Endodermal cell (in vitro differentiated cells): Measurements from ENCODE around the gene MGAT5. TPM values are rescaled to one million over a fixed set of nuclear protein-coding genes. Genes with fewer than 3 reads are reported as not detected.

Experiments used
- DNase-seq: peaks from one replicate; pipeline ENCODE4 v3.0.0-alpha.2; 2017
- H3K27ac ChIP-seq: 2 replicates; pipeline ENCODE4 v1.5.1; 2013; ENCODE audit warnings: mild to moderate bottlenecking, low read depth, low read length, moderate library complexity
- H3K27me3 ChIP-seq: 2 replicates; pipeline ENCODE4 v1.6.1; 2013; ENCODE audit warnings: mild to moderate bottlenecking, low read length, moderate library complexity; ENCODE audit not compliant: insufficient read depth, control insufficient read depth, poor library complexity, severe bottlenecking
- H3K36me3 ChIP-seq: 2 replicates; pipeline ENCODE4 v1.7.0; 2013; ENCODE audit warnings: mild to moderate bottlenecking, low read length, moderate library complexity; ENCODE audit not compliant: control insufficient read depth, insufficient read depth
- H3K4me1 ChIP-seq: one replicate; pipeline ENCODE4 v1.7.0; 2013; ENCODE audit warnings: low read length; ENCODE audit not compliant: control insufficient read depth, insufficient read depth
- H3K4me3 ChIP-seq: 2 replicates; pipeline ENCODE4 v1.5.1; 2013; ENCODE audit warnings: mild to moderate bottlenecking, low read length, moderate library complexity
- H3K9ac ChIP-seq: 2 replicates; pipeline ENCODE4 v1.6.1; 2013; ENCODE audit warnings: mild to moderate bottlenecking, low read length, moderate library complexity; ENCODE audit not compliant: poor library complexity, severe bottlenecking; ENCODE audit errors: extremely low read depth
- H3K9me3 ChIP-seq: 2 replicates; pipeline ENCODE4 v1.6.1; 2013; ENCODE audit warnings: mild to moderate bottlenecking, low read length, moderate library complexity; ENCODE audit not compliant: control insufficient read depth
- H3K27ac Mint-ChIP-seq: 2 replicates; pipeline ENCODE4 v1.8.0; 2020; ENCODE audit warnings: mixed read lengths
- H3K27me3 Mint-ChIP-seq: 2 replicates; pipeline ENCODE4 v1.8.0; 2021; ENCODE audit warnings: mild to moderate bottlenecking, mixed read lengths; ENCODE audit not compliant: insufficient read depth
- H3K36me3 Mint-ChIP-seq: 2 replicates; pipeline ENCODE4 v1.8.0; 2020; ENCODE audit warnings: low read depth, mixed read lengths
- H3K4me1 Mint-ChIP-seq: 2 replicates; pipeline ENCODE4 v1.8.0; 2020; ENCODE audit warnings: mixed read lengths
- H3K4me3 Mint-ChIP-seq: 2 replicates; pipeline ENCODE4 v1.8.0; 2020; ENCODE audit warnings: mild to moderate bottlenecking, moderate library complexity, mixed read lengths
- H3K9me3 Mint-ChIP-seq: 2 replicates; pipeline ENCODE4 v1.8.0; 2020; ENCODE audit warnings: mild to moderate bottlenecking, mixed read lengths
- WGBS, 2 experiments: methylation state at CpG; one replicate each; pipeline versions ENCODE4 v1.1.5 to v1.1.7; 2013; ENCODE audit warnings: missing lambda C conversion rate in 2 of 2, mixed read lengths in 1 of 2; ENCODE audit not compliant: insufficient coverage in 1 of 2, insufficient read length in 1 of 2; 5-methylcytosine and 5-hydroxymethylcytosine counted together
- total RNA-seq, 2 donors: library from RNA; stranded (reverse); fragmentation: NEBNext Ultra II Directional in 1 of 2; extraction: Animal tissue kit (Norgen Biotek cat#: 25700) in 1 of 2; gene quantifications; 2 replicates in 1 of 2; 3 replicates in 1 of 2; pipeline ENCODE4 v1.2.1, GENCODE V29; 2021
- TF ChIP-seq, protein P1 (sequence below): fragments of 200-600 bp; sonication (generic); conservative IDR thresholded peaks from 2 replicates; pipeline ENCODE4 v1.5.0; 2021; ENCODE audit warnings: antibody characterized with exemption, mild to moderate bottlenecking

Gene MGAT5
- total RNA-seq, 2 donors from 2014 or later = 57.2 to 78.4 TPM

DNA sequence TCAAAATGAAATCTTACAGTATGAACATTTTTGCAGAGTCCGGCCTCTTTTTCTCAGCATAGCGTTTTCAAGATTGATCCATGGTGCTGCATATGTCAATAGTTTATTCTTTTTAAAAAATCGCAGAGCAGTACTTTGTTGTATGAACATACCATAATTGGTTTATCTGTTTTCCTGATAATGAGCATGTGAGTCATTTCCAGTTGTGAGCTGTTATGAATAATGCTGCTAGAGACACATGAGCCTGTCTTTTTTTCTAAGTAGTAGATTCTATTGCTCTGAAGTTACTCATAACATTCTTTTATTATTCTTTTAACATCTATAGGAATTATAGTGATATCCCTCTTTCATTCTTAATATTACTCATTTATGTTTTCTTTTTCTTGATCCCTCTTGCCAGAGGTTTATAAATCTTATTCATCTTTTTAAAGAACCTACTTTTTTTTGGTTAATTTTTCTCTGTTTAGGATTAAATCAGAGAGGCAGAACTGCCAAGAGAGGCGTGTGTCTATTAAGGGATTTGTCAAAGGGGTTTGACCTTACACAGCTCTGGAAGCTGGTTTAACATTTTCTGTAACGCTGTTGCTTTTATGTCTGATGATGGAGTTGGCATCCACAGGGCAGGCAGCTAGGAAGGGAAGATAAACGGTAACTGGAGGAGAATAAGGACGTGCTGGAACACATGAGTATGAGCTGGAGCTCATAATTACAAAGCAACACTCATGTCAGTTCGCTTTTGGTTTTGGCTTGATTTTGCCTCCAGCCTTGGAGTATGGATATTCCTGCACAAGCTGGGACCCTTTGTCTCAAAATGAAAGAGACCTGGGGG lies 47.4 kb downstream of the MGAT5 start:
- Histone ChIP-seq H3K9ac (no peak overlapping the region), H3K27me3 (no peaks in the 10 kb centered on the region), H3K27ac (no peak overlapping the region), H3K4me1 (no peaks in the 10 kb centered on the region), H3K4me3 (no peak overlapping the region), H3K36me3 (no peaks in the 10 kb centered on the region), H3K9me3 (no peaks in the 10 kb centered on the region)
- TF ChIP-seq, protein P1, sequence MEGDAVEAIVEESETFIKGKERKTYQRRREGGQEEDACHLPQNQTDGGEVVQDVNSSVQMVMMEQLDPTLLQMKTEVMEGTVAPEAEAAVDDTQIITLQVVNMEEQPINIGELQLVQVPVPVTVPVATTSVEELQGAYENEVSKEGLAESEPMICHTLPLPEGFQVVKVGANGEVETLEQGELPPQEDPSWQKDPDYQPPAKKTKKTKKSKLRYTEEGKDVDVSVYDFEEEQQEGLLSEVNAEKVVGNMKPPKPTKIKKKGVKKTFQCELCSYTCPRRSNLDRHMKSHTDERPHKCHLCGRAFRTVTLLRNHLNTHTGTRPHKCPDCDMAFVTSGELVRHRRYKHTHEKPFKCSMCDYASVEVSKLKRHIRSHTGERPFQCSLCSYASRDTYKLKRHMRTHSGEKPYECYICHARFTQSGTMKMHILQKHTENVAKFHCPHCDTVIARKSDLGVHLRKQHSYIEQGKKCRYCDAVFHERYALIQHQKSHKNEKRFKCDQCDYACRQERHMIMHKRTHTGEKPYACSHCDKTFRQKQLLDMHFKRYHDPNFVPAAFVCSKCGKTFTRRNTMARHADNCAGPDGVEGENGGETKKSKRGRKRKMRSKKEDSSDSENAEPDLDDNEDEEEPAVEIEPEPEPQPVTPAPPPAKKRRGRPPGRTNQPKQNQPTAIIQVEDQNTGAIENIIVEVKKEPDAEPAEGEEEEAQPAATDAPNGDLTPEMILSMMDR = no peak
- H3K27me3 Mint-ChIP-seq = no peaks in the 10 kb centered on the region
- no peaks in the 10 kb centered on the region for H3K9me3 Mint-ChIP-seq
- H3K4me3 Mint-ChIP-seq = no peak overlapping the region
- no peak for DNase-seq
- 81 to 91% methylated on average over 6 to 8 of the region's 8 CpGs for WGBS, 2 experiments
- H3K4me1 Mint-ChIP-seq = no peaks in the 10 kb centered on the region
- no peak overlapping the region for H3K27ac Mint-ChIP-seq
- peaks cover 3% of the 10 kb centered on the region for H3K36me3 Mint-ChIP-seq

DNA sequence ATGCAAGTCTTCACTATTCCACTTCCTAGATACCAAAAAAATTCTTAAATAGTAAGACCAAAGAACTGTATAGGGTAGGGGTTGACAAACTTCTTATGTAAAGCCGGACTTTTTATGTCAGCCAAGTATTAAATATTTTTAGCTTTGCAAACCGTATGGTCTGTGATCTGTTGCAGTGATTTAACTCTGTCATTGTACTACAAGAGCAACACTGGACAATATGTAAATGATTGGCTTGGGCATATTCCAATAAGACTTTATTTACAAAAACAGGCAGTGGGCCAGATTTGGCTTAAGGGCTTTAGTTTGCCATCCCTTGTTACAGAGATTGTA lies 48.0 kb downstream of the MGAT5 start:
- Mint-ChIP-seq H3K4me3 (no peak overlapping the region), H3K27ac (no peak overlapping the region), H3K4me1 (no peaks in the 10 kb centered on the region), H3K9me3 (no peaks in the 10 kb centered on the region), H3K36me3 (no peaks in the 10 kb centered on the region), H3K27me3 (no peaks in the 10 kb centered on the region)
- TF ChIP-seq, protein P1 = no peak
- H3K27me3 ChIP-seq = no peaks in the 10 kb centered on the region
- no peak overlapping the region for H3K4me3 ChIP-seq
- H3K9ac ChIP-seq = no peak overlapping the region
- H3K4me1 ChIP-seq = no peaks in the 10 kb centered on the region
- no peak for DNase-seq
- WGBS, 2 experiments = 95% methylated on average over 2 of the region's 2 CpGs; no CpG with 5 or more reads in 1 of the 2 experiments
- no peak overlapping the region for H3K27ac ChIP-seq
- H3K9me3 ChIP-seq = no peaks in the 10 kb centered on the region
- no peaks in the 10 kb centered on the region for H3K36me3 ChIP-seq

DNA sequence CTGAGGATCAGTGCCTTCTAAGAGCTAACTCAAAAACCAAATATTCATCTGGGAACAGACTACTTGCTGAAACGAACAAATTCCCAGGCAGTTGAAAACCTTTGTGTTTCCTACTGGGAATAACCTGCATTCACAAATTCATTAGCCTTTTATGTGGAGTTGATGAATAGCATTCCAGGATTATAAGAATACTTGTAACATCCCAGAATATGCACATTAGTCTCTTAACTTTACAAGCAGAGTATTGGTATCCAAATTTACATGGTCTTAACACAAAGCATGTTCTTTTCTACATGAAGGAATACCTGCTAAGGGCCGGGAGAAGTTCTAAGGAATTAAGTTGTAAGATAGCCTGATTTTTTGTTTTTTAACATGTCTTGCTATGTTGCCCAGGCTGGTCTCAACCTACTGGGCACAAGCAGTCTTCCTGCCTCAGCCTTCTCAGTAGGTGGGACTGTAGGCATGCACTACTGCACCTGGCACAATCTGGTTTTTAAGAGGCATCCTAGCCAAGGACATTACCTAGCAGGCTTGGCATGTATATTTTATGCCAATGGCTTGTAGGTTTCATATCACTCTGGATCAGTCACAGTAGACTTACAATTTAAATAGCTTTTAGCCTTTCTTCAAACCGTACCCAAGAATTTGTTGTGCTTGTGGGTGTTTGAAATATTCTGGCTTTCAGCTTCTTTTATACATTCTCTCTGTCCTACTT lies 50.7 kb downstream of the MGAT5 start:
- TF ChIP-seq, protein P1 = no peak
- Mint-ChIP-seq H3K27me3 (no peaks in the 10 kb centered on the region), H3K9me3 (peaks cover 7% of the 10 kb centered on the region), H3K27ac (no peak overlapping the region), H3K36me3 (peaks cover 5% of the 10 kb centered on the region), H3K4me1 (no peaks in the 10 kb centered on the region), H3K4me3 (no peak overlapping the region)
- no peak overlapping the region for H3K4me3 ChIP-seq
- 90 to 100% methylated on average over 1 to 2 of the region's 3 CpGs for WGBS, 2 experiments
- H3K36me3 ChIP-seq = no peaks in the 10 kb centered on the region
- H3K27me3 ChIP-seq = no peaks in the 10 kb centered on the region
- H3K27ac ChIP-seq = no peak overlapping the region
- no peak for DNase-seq
- H3K9me3 ChIP-seq = peaks cover 8% of the 10 kb centered on the region
- no peaks in the 10 kb centered on the region for H3K4me1 ChIP-seq
- no peak overlapping the region for H3K9ac ChIP-seq
